Panc1 (cell line): ENCODE measurements around the gene CUTC. TPM values are rescaled to one million over a fixed set of nuclear protein-coding genes. Genes with fewer than 3 reads are reported as not detected.

Experiments
- ATAC-seq: fragments of 200-7000 bp; cut with Tn5 transposase; 2 replicates; pipeline ENCODE4 v1.9.1; 2020; ENCODE audit warnings: mild to moderate bottlenecking, moderate library complexity
- BruUV-seq: library from RNA; stranded (reverse); fragments of 400-500 nt; replicated peaks from 2 replicates; lab custom pipeline; 2021; lab: Mats Ljungman, UMichigan
- CTCF ChIA-PET: fragments of 300-600 bp; sonication (Branson Sonifier 250); formaldehyde crosslinking; loops from one replicate; lab custom pipeline; 2022; ENCODE audit warnings: antibody characterized with exemption; lab: Charles Lee
- POLR2A ChIA-PET: fragments of 300-600 bp; sonication (Branson Sonifier 250); formaldehyde crosslinking; loops from one replicate; lab custom pipeline; 2022; ENCODE audit warnings: antibody characterized with exemption; lab: Charles Lee
- DNase-seq: peaks from one replicate; pipeline ENCODE4 v3.0.0-alpha.2; 2010; ENCODE audit warnings: low read depth, low spot score
- H3K27ac ChIP-seq: 2 replicates; pipeline ENCODE4 v1.5.1; 2011; ENCODE audit warnings: mild to moderate bottlenecking, low read length, inconsistent platforms
- H3K27me3 ChIP-seq: fragments of 200-500 bp; sonication (Bioruptor generic); 2 replicates; pipeline ENCODE4 v1.6.0; 2014; ENCODE audit warnings: low read length, inconsistent platforms; ENCODE audit not compliant: control insufficient read depth, insufficient read depth
- H3K36me3 ChIP-seq: fragments of 200-500 bp; sonication (Bioruptor generic); 2 replicates; pipeline ENCODE4 v1.5.1; 2014; ENCODE audit warnings: inconsistent platforms, mild to moderate bottlenecking, low read length, moderate library complexity; ENCODE audit not compliant: control insufficient read depth, insufficient read depth
- H3K4me1 ChIP-seq: 2 replicates; pipeline ENCODE4 v1.5.1; 2011; ENCODE audit warnings: inconsistent platforms, mild to moderate bottlenecking, low read length, moderate library complexity; ENCODE audit not compliant: control insufficient read depth, insufficient read depth
- H3K4me3 ChIP-seq, 2 experiments: 2 replicates each; pipeline ENCODE4 v1.5.1; 2011 to 2012; ENCODE audit warnings: low read depth in 2 of 2, low read length in 2 of 2, mild to moderate bottlenecking in 2 of 2, inconsistent platforms in 1 of 2, moderate library complexity in 1 of 2
- H3K9me3 ChIP-seq: fragments of 200-500 bp; sonication (Bioruptor generic); 2 replicates; pipeline ENCODE4 v1.5.1; 2014; ENCODE audit warnings: low read depth, mild to moderate bottlenecking, inconsistent platforms, low read length, moderate library complexity; ENCODE audit not compliant: control insufficient read depth, insufficient read depth
- CTCF ChIP-seq: fragments of 450-650 bp; IDR thresholded peaks from 2 replicates; pipeline ENCODE4 v1.5.1; 2017; ENCODE audit warnings: mild to moderate bottlenecking
- POLR2AphosphoS5 ChIP-seq: IDR thresholded peaks from 2 replicates; pipeline ENCODE4 v1.6.1; 2012; ENCODE audit warnings: mild to moderate bottlenecking, low read depth, low read length, moderate library complexity
- REST ChIP-seq, 2 experiments: IDR thresholded peaks; 2 replicates each; pipeline ENCODE4 v1.6.1; 2011 to 2012; ENCODE audit warnings: low read depth in 2 of 2, control low read depth in 1 of 2, low read length in 1 of 2, mild to moderate bottlenecking in 1 of 2, moderate library complexity in 1 of 2; ENCODE audit not compliant: insufficient read depth in 1 of 2
- SIN3A ChIP-seq: IDR thresholded peaks from 2 replicates; pipeline ENCODE4 v1.6.1; 2012; ENCODE audit warnings: low read depth, mild to moderate bottlenecking, low read length, moderate library complexity, borderline replicate concordance; ENCODE audit not compliant: insufficient read depth
- TCF7L2 ChIP-seq: IDR thresholded peaks from 2 replicates; pipeline ENCODE4 v1.6.1; 2011; ENCODE audit warnings: mild to moderate bottlenecking, low read depth, low read length, inconsistent platforms
- in situ Hi-C: cut with HindIII; loops from 2 replicates; pipeline ENCODE4 v1.10.0; 2016; ENCODE audit warnings: low sequenced_read_pairs, low pct_unique_long_range_greater_than_20kb
- intact Hi-C: fragments of 100-400 bp; cut with micrococcal nuclease; formaldehyde crosslinking; loops from one replicate; pipeline ENCODE4 v1.10.0; 2022; ENCODE audit not compliant: unreplicated experiment
- total RNA-seq: library from RNA; stranded (reverse); gene quantifications from one replicate; pipeline ENCODE4 v1.2.1, GENCODE V29; 2021; ENCODE audit not compliant: unreplicated experiment

CUTC gene
- total RNA-seq, 1 experiment from 2014 or later: 37.0 TPM

GRCh38 chr10:99777918-99778714 is 46.1 kb downstream of the CUTC start:
- in situ Hi-C loops: no loop called here
- POLR2A ChIA-PET: no interaction called here
- TF ChIP-seq REST (IDR thresholded peaks at IDR 0.05; ENCODE audit: insufficient read depth in 1 of 2, low read depth in 2 of 2, low read length in 1 of 2): no peak
- no peak for TF ChIP-seq TCF7L2
- no peak for TF ChIP-seq SIN3A
- TF ChIP-seq POLR2AphosphoS5: no peak
- no peak for TF ChIP-seq CTCF
- DNase-seq (no peak), ATAC-seq (no peak)
- Histone ChIP-seq H3K4me1 (peaks cover 71% of the 10 kb centered on the region), H3K27ac (peak overlapping the region; percentile 97), H3K4me3 (no peak overlapping the region), H3K27me3 (no peaks in the 10 kb centered on the region), H3K9me3 (no peaks in the 10 kb centered on the region), H3K36me3 (peaks cover 3% of the 10 kb centered on the region; the same call in 1 of the 2 replicates)
- intact Hi-C loops: loop anchor here (2.0 kb wide), 1 partner anchor 45 kb away; the partner anchor contains the start of genes COX15 and CUTC
- CTCF ChIA-PET: no interaction called here
- BruUV-seq: no TSS peak

GRCh38 chr10:99779335-99779734 is 47.3 kb downstream of the CUTC start:
- Histone ChIP-seq H3K9me3 (no peaks in the 10 kb centered on the region), H3K36me3 (peaks cover 3% of the 10 kb centered on the region; the same call in 1 of the 2 replicates), H3K27me3 (no peaks in the 10 kb centered on the region), H3K4me3 (peak overlapping the region; percentile 16 to 44), H3K27ac (peak overlapping the region; percentile 97), H3K4me1 (peaks cover 83% of the 10 kb centered on the region)
- in situ Hi-C loops (no loop called here), intact Hi-C loops (loop anchor here (2.0 kb wide), 1 partner anchor 47 kb away; the partner anchor contains the start of genes COX15 and CUTC)
- POLR2A ChIA-PET: interaction anchor here (0.6 kb wide), 2 partner anchors 17 to 75 kb away, joined by 4 to 5 read pairs; no protein-coding TSS in a partner anchor
- CTCF ChIA-PET: no interaction called here
- BruUV-seq: no TSS peak
- peak; percentile 75 for DNase-seq
- ATAC-seq: peak; percentile 80
- TF ChIP-seq CTCF: no peak
- no peak for TF ChIP-seq REST (IDR thresholded peaks at IDR 0.05; ENCODE audit: insufficient read depth in 1 of 2, low read depth in 2 of 2, low read length in 1 of 2)
- TF ChIP-seq SIN3A: no peak
- no peak for TF ChIP-seq POLR2AphosphoS5
- no peak for TF ChIP-seq TCF7L2
